Measurements from ENCODE around the gene ANGPT4. TPM values are rescaled to one million over a fixed set of nuclear protein-coding genes. Genes with fewer than 3 reads are reported as not detected.

The ANGPT4 gene
- total RNA-seq, 5 donors from 2014 or later (not counting 1 experiment from before 2014, with no cell fraction given), result not detected

GRCh38 chr20:944148-944547 lies 28.0 kb upstream of the ANGPT4 start:
- POLR2A ChIA-PET, result no interaction called here
- Mint-ChIP-seq H3K27ac (no peak overlapping the region), H3K4me3 (no peak overlapping the region), H3K27me3 (peaks cover 14 to 25% of the 10 kb centered on the region in 2 donors), H3K36me3 (no peaks in the 10 kb centered on the region), H3K4me1 (no peaks in the 10 kb centered on the region), H3K9me3 (no peaks in the 10 kb centered on the region)
- no peak for ATAC-seq (replicated peaks in 1 of 4)
- Histone ChIP-seq H3K9me3 (no peaks in the 10 kb centered on the region), H3K36me3 (ENCODE audit: control insufficient read depth in 2 of 2, extremely low read depth in 1 of 2, insufficient read depth in 1 of 2, low read length in 1 of 2) (no peaks in the 10 kb centered on the region), H3K4me1 (ENCODE audit: control insufficient read depth in 1 of 2, extremely low read depth in 1 of 2, insufficient read depth in 2 of 2, low read length in 2 of 2) (no peaks in the 10 kb centered on the region), H3K27ac (ENCODE audit: low read length) (no peak overlapping the region), H3K4me3 (ENCODE audit: control insufficient read depth in 1 of 2, extremely low read depth in 1 of 2, low read length in 1 of 2) (no peak overlapping the region), H3K27me3 (replicated peaks in 1 of 2; ENCODE audit: control insufficient read depth in 2 of 2, extremely low read depth in 1 of 2, insufficient read depth in 2 of 2, low read length in 1 of 2) (peaks cover 0 to 33% of the 10 kb centered on the region in 2 experiments)
- CTCF ChIA-PET, result no interaction called here
- 84% methylated on average over 9 of the region's 9 CpGs for WGBS (ENCODE audit: insufficient coverage)
- DNase-seq, result peak in 1 of 35 experiments; percentile 8

GRCh38 chr20:942611-943010 lies 26.5 kb upstream of the ANGPT4 start:
- Mint-ChIP-seq H3K27ac (no peak overlapping the region), H3K4me3 (no peak overlapping the region), H3K9me3 (no peaks in the 10 kb centered on the region), H3K4me1 (no peaks in the 10 kb centered on the region), H3K36me3 (no peaks in the 10 kb centered on the region), H3K27me3 (peaks cover 12 to 14% of the 10 kb centered on the region in 2 donors)
- H3K9me3 ChIP-seq, result no peaks in the 10 kb centered on the region
- no peak for ATAC-seq (replicated peaks in 1 of 4)
- WGBS (ENCODE audit: insufficient coverage), result 100% methylated on average over 1 of the region's 7 CpGs
- no peaks in the 10 kb centered on the region for H3K4me1 ChIP-seq (ENCODE audit: control insufficient read depth in 1 of 2, extremely low read depth in 1 of 2, insufficient read depth in 2 of 2, low read length in 2 of 2)
- H3K36me3 ChIP-seq (ENCODE audit: control insufficient read depth in 2 of 2, extremely low read depth in 1 of 2, insufficient read depth in 1 of 2, low read length in 1 of 2), result no peaks in the 10 kb centered on the region
- POLR2A ChIA-PET, result interaction anchor here in 1 of 2 donors (0.7 kb wide), 1 partner anchor 131 kb away, joined by 4 read pairs; no protein-coding TSS in a partner anchor
- peak in 1 of 35 experiments; percentile 1 for DNase-seq
- H3K27ac ChIP-seq (ENCODE audit: low read length), result no peak overlapping the region
- H3K27me3 ChIP-seq (replicated peaks in 1 of 2; ENCODE audit: control insufficient read depth in 2 of 2, extremely low read depth in 1 of 2, insufficient read depth in 2 of 2, low read length in 1 of 2), result peaks cover 0 to 37% of the 10 kb centered on the region in 2 experiments
- no peak overlapping the region for H3K4me3 ChIP-seq (ENCODE audit: control insufficient read depth in 1 of 2, extremely low read depth in 1 of 2, low read length in 1 of 2)
- CTCF ChIA-PET, result no interaction called here

- peaks cover 4 to 9% of the 10 kb centered on the region in 2 donors for H3K27me3 Mint-ChIP-seq
- DNase-seq, result peak in 1 of 35 experiments; percentile 3
- Histone ChIP-seq H3K27ac (ENCODE audit: low read length) (no peak overlapping the region), H3K4me1 (ENCODE audit: control insufficient read depth in 1 of 2, extremely low read depth in 1 of 2, insufficient read depth in 2 of 2, low read length in 2 of 2) (no peaks in the 10 kb centered on the region), H3K9me3 (no peaks in the 10 kb centered on the region), H3K36me3 (ENCODE audit: control insufficient read depth in 2 of 2, extremely low read depth in 1 of 2, insufficient read depth in 1 of 2, low read length in 1 of 2) (no peaks in the 10 kb centered on the region), H3K4me3 (ENCODE audit: control insufficient read depth in 1 of 2, extremely low read depth in 1 of 2, low read length in 1 of 2) (no peak overlapping the region), H3K27me3 (replicated peaks in 1 of 2; ENCODE audit: control insufficient read depth in 2 of 2, extremely low read depth in 1 of 2, insufficient read depth in 2 of 2, low read length in 1 of 2) (peaks cover 0 to 26% of the 10 kb centered on the region in 2 experiments)
- no peaks in the 10 kb centered on the region for H3K9me3 Mint-ChIP-seq
- no peaks in the 10 kb centered on the region for H3K36me3 Mint-ChIP-seq
- no peak for ATAC-seq (replicated peaks in 1 of 4)
- ChIA-PET POLR2A (no interaction called here), CTCF (no interaction called here)
- no peaks in the 10 kb centered on the region for H3K4me1 Mint-ChIP-seq
- WGBS (ENCODE audit: insufficient coverage), result 69% methylated on average over 5 of the region's 5 CpGs
- no peak overlapping the region for H3K4me3 Mint-ChIP-seq
- H3K27ac Mint-ChIP-seq, result no peak overlapping the region
Measured at GRCh38 chr20:940926-941325, 24.8 kb upstream of the ANGPT4 start.

- no peak overlapping the region for H3K27ac Mint-ChIP-seq
- no peaks in the 10 kb centered on the region for H3K4me1 ChIP-seq (ENCODE audit: control insufficient read depth in 1 of 2, extremely low read depth in 1 of 2, insufficient read depth in 2 of 2, low read length in 2 of 2)
- no peaks in the 10 kb centered on the region for H3K4me1 Mint-ChIP-seq
- no peaks in the 10 kb centered on the region for H3K36me3 ChIP-seq (ENCODE audit: control insufficient read depth in 2 of 2, extremely low read depth in 1 of 2, insufficient read depth in 1 of 2, low read length in 1 of 2)
- no peaks in the 10 kb centered on the region for H3K36me3 Mint-ChIP-seq
- ChIA-PET POLR2A (no interaction called here), CTCF (no interaction called here)
- peaks cover 0 to 14% of the 10 kb centered on the region in 2 experiments for H3K27me3 ChIP-seq (replicated peaks in 1 of 2; ENCODE audit: control insufficient read depth in 2 of 2, extremely low read depth in 1 of 2, insufficient read depth in 2 of 2, low read length in 1 of 2)
- peaks cover 0 to 5% of the 10 kb centered on the region in 2 donors for H3K27me3 Mint-ChIP-seq
- H3K27ac ChIP-seq (ENCODE audit: low read length), result no peak overlapping the region
- no peak overlapping the region for H3K4me3 Mint-ChIP-seq
- no peak overlapping the region for H3K4me3 ChIP-seq (ENCODE audit: control insufficient read depth in 1 of 2, extremely low read depth in 1 of 2, low read length in 1 of 2)
- no peaks in the 10 kb centered on the region for H3K9me3 ChIP-seq
- ATAC-seq (replicated peaks in 1 of 4), result no peak
- 88% methylated on average over 4 of the region's 5 CpGs for WGBS (ENCODE audit: insufficient coverage)
- peak in 1 of 35 experiments; percentile 7 for DNase-seq
- no peaks in the 10 kb centered on the region for H3K9me3 Mint-ChIP-seq
Measured at GRCh38 chr20:939606-940005, 23.5 kb upstream of the ANGPT4 start.

- Histone ChIP-seq H3K36me3 (ENCODE audit: control insufficient read depth in 2 of 2, extremely low read depth in 1 of 2, insufficient read depth in 1 of 2, low read length in 1 of 2) (no peaks in the 10 kb centered on the region), H3K27ac (ENCODE audit: low read length) (no peak overlapping the region), H3K4me3 (ENCODE audit: control insufficient read depth in 1 of 2, extremely low read depth in 1 of 2, low read length in 1 of 2) (no peak overlapping the region), H3K9me3 (no peaks in the 10 kb centered on the region), H3K27me3 (replicated peaks in 1 of 2; ENCODE audit: control insufficient read depth in 2 of 2, extremely low read depth in 1 of 2, insufficient read depth in 2 of 2, low read length in 1 of 2) (peaks cover 0 to 4% of the 10 kb centered on the region in 2 experiments), H3K4me1 (ENCODE audit: control insufficient read depth in 1 of 2, extremely low read depth in 1 of 2, insufficient read depth in 2 of 2, low read length in 2 of 2) (no peaks in the 10 kb centered on the region)
- DNase-seq, result no peak
- POLR2A ChIA-PET, result no interaction called here
- H3K27ac Mint-ChIP-seq, result no peak overlapping the region
- peaks cover 5 to 16% (median 10%) of the 10 kb centered on the region in 3 donors for H3K9me3 Mint-ChIP-seq
- no peaks in the 10 kb centered on the region for H3K4me1 Mint-ChIP-seq
- H3K4me3 Mint-ChIP-seq, result no peak overlapping the region
- CTCF ChIA-PET, result no interaction called here
- 79% methylated on average over 8 of the region's 9 CpGs for WGBS (ENCODE audit: insufficient coverage)
- ATAC-seq (replicated peaks in 1 of 4), result no peak
- H3K27me3 Mint-ChIP-seq, result no peaks in the 10 kb centered on the region
- H3K36me3 Mint-ChIP-seq, result no peaks in the 10 kb centered on the region
Measured at GRCh38 chr20:934186-934840, 18.2 kb upstream of the ANGPT4 start.

- peaks cover 5 to 16% (median 10%) of the 10 kb centered on the region in 3 donors for H3K9me3 Mint-ChIP-seq
- ChIA-PET CTCF (no interaction called here), POLR2A (no interaction called here)
- ATAC-seq (replicated peaks in 1 of 4) (no peak), DNase-seq (no peak)
- no peaks in the 10 kb centered on the region for H3K27me3 Mint-ChIP-seq
- no peaks in the 10 kb centered on the region for H3K27me3 ChIP-seq (replicated peaks in 1 of 2; ENCODE audit: control insufficient read depth in 2 of 2, extremely low read depth in 1 of 2, insufficient read depth in 2 of 2, low read length in 1 of 2)
- H3K4me1 Mint-ChIP-seq, result no peaks in the 10 kb centered on the region
- H3K9me3 ChIP-seq, result no peaks in the 10 kb centered on the region
- H3K36me3 Mint-ChIP-seq, result no peaks in the 10 kb centered on the region
- H3K27ac ChIP-seq (ENCODE audit: low read length), result no peak overlapping the region
- H3K27ac Mint-ChIP-seq, result no peak overlapping the region
- no peak overlapping the region for H3K4me3 ChIP-seq (ENCODE audit: control insufficient read depth in 1 of 2, extremely low read depth in 1 of 2, low read length in 1 of 2)
- H3K36me3 ChIP-seq (ENCODE audit: control insufficient read depth in 2 of 2, extremely low read depth in 1 of 2, insufficient read depth in 1 of 2, low read length in 1 of 2), result no peaks in the 10 kb centered on the region
- 80% methylated on average over 1 of the region's 2 CpGs for WGBS (ENCODE audit: insufficient coverage)
- H3K4me1 ChIP-seq (ENCODE audit: control insufficient read depth in 1 of 2, extremely low read depth in 1 of 2, insufficient read depth in 2 of 2, low read length in 2 of 2), result no peaks in the 10 kb centered on the region
- H3K4me3 Mint-ChIP-seq, result no peak overlapping the region
Measured at GRCh38 chr20:933029-933428, 16.9 kb upstream of the ANGPT4 start.

All from T-cell (primary cell).